NK-92 treated with Interleukin-12 subunit alpha and Interleukin-12 subunit beta, amount 100 ng/mL, for 24 hours (cell line): Measurements from ENCODE around the gene BPIFB6.

Experiments used
- DNase-seq: peaks from one replicate; lab custom pipeline; 2025; lab: John Stamatoyannopoulos, UW

Gene BPIFB6

GRCh38 chr20:33062105-33062824, 30.8 kb downstream of the BPIFB6 start:
- no peak for DNase-seq

- DNase-seq, result no peak
Measured at GRCh38 chr20:33062825-33063149, 31.3 kb downstream of the BPIFB6 start.

DNA sequence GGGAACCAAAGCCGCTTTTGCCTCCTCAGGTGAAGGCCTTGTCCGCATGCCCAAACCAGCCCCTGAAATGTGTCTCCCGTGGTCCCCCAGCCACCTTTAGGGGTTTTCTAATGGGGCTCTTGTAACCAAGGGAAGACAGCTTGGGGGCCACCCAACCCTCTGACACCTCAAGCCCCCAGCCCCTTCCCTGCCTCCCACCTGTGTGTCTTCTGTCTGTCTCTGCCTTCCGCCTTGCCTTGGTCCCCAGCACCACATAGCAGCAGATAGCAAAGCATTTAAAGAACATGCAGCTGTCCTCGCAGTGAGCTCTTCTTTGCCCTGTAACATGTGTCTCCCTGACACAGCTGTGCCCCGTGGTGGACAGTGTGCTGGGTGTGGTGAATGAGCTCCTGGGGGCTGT, 31.8 kb downstream of the BPIFB6 start:
- DNase-seq, result no peak

- DNase-seq, result no peak
Measured at GRCh38 chr20:33064572-33065287, 33.3 kb downstream of the BPIFB6 start.

- DNase-seq, result no peak
Measured at GRCh38 chr20:33065785-33066184, 34.3 kb downstream of the BPIFB6 start.

DNA sequence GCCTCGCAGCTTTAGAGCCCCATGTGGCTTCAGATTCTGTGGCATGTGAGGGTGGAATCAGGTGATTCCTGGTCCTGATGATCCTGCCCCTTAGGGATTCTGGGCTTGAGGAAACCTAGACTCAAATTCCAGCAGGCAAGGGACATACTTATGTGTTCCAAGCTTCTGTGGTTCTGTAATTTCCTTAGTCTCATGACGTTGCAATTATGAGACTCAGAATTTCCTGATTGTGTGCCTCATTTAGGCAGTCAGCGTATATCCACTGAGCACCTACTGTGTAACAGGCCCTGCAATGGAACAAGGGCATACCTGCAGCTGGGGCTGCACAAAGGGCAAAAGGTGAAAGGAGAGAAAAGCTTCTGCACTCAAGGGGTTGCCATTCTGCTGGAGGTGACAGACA, 36.4 kb downstream of the BPIFB6 start:
- DNase-seq, result no peak

DNA sequence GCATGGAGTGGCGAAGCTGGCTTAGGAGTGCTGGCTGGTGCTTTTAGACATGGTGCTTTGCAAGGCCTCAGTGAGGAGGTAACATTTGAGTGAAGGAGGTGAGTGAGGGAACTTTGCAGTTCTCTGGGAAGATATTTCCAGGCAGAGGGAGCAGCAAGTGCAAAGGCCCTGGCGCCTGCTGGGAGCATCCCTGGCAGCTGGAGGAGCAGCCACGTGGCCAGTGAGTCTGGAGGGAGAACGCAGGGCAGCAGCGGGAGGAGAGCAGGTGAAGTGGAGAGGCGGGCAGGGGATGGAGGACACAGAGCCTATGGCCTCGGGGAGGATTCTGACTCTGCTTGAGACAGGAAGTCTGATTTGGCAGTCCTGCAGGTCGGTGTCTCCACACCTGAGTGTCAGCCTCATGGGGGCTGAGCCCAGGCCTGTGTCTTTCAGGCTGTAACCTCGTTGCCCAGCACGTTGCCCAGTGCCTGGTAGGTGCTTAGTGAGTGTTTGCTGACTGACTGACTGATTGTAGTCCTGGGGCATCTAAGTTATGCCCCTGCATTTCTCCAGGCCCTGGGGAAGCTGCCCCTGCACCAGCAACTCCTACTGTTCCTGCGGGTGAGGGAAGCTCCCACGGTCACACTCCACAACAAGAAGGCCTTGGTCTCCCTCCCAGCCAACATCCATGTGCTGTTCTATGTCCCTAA, 36.9 kb downstream of the BPIFB6 start:
- no peak for DNase-seq

DNA sequence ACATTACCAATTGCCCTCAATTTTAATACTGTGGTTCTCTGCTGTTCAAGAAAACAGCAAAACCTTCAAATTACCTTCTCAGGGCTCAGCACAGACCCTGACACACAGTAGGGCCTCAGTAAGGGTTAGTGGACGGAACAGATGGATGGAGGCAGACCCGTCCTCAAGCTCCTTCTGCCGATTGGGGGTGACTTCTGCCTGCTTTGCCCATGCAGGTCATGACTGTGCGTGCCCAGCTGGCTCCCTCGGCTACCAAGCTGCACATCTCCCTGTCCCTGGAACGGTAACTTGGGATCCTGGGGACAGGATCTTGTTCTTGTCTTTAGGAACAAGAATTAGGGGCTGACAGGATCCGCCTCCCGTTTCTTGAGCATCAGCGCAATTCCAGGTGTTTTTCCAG, 38.2 kb downstream of the BPIFB6 start:
- no peak for DNase-seq

GRCh38 chr20:33070111-33071053, 38.9 kb downstream of the BPIFB6 start:
- DNase-seq, result no peak

GRCh38 chr20:33071198-33071597, 39.8 kb downstream of the BPIFB6 start:
- DNase-seq, result no peak

GRCh38 chr20:33072362-33072761, 40.9 kb downstream of the BPIFB6 start:
- no peak for DNase-seq

- no peak for DNase-seq
Measured at GRCh38 chr20:33072813-33073212, 41.4 kb downstream of the BPIFB6 start.

DNA sequence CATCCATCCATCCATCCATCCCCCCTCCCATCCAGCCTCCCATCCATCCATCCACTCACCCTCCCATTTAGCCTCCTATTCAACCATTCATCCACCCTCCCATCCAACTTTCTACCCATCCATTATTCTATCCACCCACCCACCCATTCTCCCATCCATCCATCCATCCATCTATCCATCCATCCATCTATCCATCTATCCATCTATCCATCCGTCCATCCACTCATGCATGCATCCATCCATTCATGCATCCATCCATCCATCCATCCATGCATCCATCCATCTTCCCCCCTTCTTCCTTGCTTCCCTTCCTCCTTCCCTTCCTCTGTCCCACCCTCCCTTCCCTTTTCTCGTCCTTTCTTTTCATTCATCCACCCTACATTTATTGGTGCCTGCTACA, 43.2 kb downstream of the BPIFB6 start:
- no peak for DNase-seq

DNA sequence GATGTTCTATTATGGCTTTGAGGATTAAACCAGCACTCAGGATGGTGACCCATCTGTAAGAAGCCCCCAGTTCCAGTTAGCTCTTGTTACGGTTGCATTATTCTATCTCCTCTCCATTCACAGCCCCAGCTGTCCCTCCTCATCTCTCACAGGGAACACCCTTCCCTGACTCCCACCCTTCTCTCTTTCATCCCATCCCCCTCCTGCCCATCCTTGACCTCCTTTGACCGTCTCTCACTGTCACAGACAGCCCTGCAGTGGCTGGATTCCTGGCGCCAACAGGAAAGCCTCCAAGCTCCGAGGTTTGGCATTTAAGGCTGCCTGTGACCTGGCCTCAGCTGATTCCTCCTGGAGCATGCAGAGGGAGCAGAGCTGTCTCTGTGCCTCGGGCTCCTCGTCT, 43.8 kb downstream of the BPIFB6 start:
- no peak for DNase-seq

DNA sequence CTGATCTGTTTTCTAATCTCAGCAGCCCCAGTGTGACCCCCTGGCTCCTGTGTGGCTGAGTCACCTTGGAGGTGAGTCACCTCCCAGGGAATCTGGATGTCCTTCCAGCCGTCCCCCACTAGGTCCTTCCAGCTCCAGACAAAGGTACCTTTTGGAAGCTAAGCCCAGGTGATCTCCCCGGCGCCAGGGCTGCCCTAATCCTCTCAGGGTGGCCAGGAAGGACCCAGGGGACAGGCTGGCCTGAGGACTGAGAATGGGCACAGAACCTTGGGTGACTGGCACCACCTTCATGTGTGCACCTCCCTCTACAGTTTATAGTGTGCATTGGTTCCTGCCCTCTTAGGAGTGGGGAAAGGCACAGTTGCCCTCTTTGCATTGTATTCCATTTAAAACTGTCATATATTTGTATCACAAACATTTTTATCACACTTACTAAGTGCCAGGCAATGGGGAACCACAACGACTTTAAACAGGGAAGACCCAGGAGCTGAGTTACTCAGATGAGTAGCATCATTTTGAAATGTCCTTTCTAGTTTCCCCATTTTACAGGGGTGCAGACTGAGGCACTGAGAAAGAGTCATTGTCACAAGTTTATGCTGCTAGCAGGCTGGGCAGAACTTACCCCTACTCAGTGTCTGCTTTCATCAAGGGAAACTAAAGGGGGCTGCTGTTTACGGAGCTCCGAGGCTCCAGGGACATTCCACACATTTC, 45.4 kb downstream of the BPIFB6 start:
- DNase-seq, result no peak

GRCh38 chr20:33079259-33079658, 47.8 kb downstream of the BPIFB6 start, which contains the start of gene BPIFB4:
TSS of gene BPIFB4 (plus strand) at chr20:33079643. CDS start at chr20:33081527, 1,884 bp downstream.
- no peak for DNase-seq

GRCh38 chr20:33081411-33082154, 50.1 kb downstream of the BPIFB6 start:
- no peak for DNase-seq

GRCh38 chr20:33082546-33082945, 51.1 kb downstream of the BPIFB6 start:
- DNase-seq, result no peak

DNA sequence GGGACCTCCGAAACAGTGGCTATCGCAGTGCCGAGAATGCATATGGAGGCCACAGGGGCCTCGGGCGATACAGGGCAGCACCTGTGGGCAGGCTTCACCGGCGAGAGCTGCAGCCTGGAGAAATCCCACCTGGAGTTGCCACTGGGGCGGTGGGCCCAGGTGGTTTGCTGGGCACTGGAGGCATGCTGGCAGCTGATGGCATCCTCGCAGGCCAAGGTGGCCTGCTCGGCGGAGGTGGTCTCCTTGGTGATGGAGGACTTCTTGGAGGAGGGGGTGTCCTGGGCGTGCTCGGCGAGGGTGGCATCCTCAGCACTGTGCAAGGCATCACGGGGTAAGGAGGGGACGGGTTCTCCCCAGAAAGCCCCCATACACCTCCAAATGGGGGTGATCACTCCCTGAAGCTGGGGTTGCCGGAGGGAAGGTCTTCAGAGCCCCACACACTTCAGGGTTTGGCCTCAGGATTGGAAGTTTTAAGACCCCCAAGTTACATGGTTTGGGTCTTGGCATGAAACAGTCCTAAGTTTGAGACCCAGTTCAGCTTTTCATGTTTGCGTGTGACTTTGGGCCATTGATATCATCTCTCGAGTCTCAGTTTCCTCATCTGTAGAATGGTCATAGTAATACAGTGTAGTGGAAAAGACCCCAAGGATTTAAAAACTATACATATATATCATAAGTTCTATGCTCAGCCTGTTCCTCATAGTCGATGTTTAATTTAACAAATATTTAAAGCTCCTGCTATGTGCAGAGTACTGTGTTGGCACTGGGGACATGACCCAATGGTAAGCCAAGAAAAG, 52.3 kb downstream of the BPIFB6 start:
- no peak for DNase-seq

DNA sequence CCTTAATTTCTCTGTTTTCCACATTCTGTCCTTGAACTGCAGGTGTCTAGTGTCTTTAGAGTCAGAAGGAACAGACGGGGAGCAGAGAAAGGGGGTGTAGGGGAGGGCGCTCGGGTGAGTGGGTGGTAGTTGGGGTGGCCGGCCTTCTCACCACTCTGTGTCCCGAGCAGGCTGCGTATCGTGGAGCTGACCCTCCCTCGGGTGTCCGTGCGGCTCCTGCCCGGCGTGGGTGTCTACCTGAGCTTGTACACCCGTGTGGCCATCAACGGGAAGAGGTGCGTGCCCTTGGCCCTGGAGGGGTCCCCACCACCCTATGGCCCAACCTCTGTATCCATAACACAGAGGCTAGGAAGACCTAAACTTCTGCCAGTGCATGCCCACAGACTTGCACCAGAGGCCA, 53.3 kb downstream of the BPIFB6 start:
- DNase-seq, result no peak
